Renal cortex interstitium (tissue), 15 donors: ENCODE measurements around the gene TANGO2. TPM values are rescaled to one million over a fixed set of nuclear protein-coding genes. Genes with fewer than 3 reads are reported as not detected.

Experiments used
- DNase-seq, 11 donors: peaks; one replicate each; pipeline ENCODE4 v3.0.0-alpha.2; 2013; ENCODE audit warnings: low read depth in 9 of 11, low spot score in 4 of 11; ENCODE audit errors: extremely low read depth in 1 of 11
- long read RNA-seq, 16 experiments: transcript quantifications; one replicate each; lab custom pipeline, GENCODE V29; 2026
- polyA plus RNA-seq, 3 donors: library from polyadenylated mRNA; unstranded; fragments of 120-200 nt; gene quantifications; one replicate each; pipeline ENCODE4 v1.2.1, GENCODE V29; 2013; ENCODE audit not compliant: insufficient read length in 3 of 3

Gene TANGO2, protein sequence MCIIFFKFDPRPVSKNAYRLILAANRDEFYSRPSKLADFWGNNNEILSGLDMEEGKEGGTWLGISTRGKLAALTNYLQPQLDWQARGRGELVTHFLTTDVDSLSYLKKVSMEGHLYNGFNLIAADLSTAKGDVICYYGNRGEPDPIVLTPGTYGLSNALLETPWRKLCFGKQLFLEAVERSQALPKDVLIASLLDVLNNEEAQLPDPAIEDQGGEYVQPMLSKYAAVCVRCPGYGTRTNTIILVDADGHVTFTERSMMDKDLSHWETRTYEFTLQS
- polyA plus RNA-seq: 10 to 100 TPM in 2 of 3 donors, 1 to 10 TPM in 1; 9.5 to 12.8 (median 11.4) TPM
- long read RNA-seq, donor 1, partial matches to known transcripts: 0 of 3 reads
- long read RNA-seq, donor 1, other reads (novel, unspliced or antisense): 0 of 3 reads
- long read RNA-seq, donor 2: 0 reads
- long read RNA-seq, donor 3: 0 reads
- long read RNA-seq, donor 4, partial matches to known transcripts: 0 of 1 reads
- long read RNA-seq, donor 4, other reads (novel, unspliced or antisense): 0 of 1 reads
- long read RNA-seq, donor 5, partial matches to known transcripts: 0 of 2 reads
- long read RNA-seq, donor 5, other reads (novel, unspliced or antisense): 0 of 2 reads
- long read RNA-seq, donor 6: 0 reads
- long read RNA-seq, donor 7, partial matches to known transcripts: 0 of 3 reads
- long read RNA-seq, donor 7, other reads (novel, unspliced or antisense): 0 of 3 reads
- long read RNA-seq, donor 8, partial matches to known transcripts: 0 of 3 reads
- long read RNA-seq, donor 8, other reads (novel, unspliced or antisense): 0 of 3 reads
- long read RNA-seq, donor 9, partial matches to known transcripts: 0 of 1 reads
- long read RNA-seq, donor 9, other reads (novel, unspliced or antisense): 0 of 1 reads
- long read RNA-seq, donor 10: 0 reads
- long read RNA-seq, donor 11, partial matches to known transcripts: 0 of 1 reads
- long read RNA-seq, donor 11, other reads (novel, unspliced or antisense): 0 of 1 reads
- long read RNA-seq, donor 12, partial matches to known transcripts: 0 of 1 reads
- long read RNA-seq, donor 12, other reads (novel, unspliced or antisense): 0 of 1 reads
- long read RNA-seq, donor 13, partial matches to known transcripts: 0 of 2 reads
- long read RNA-seq, donor 13, other reads (novel, unspliced or antisense): 0 of 2 reads
- long read RNA-seq, donor 14, partial matches to known transcripts: 0 of 1 reads
- long read RNA-seq, donor 14, other reads (novel, unspliced or antisense): 0 of 1 reads
- long read RNA-seq, donor 15: 0 reads
- long read RNA-seq, donor 16, partial matches to known transcripts: 0 of 1 reads
- long read RNA-seq, donor 16, other reads (novel, unspliced or antisense): 0 of 1 reads

- DNase-seq: peak; percentile 70 to 89 (median 83)
These were observed at the start of gene TANGO2 for GRCh38 chr22:20020533-20021195. Gene TANGO2, plus strand, starts transcription at chr22:20021110. Its CDS starts 15,689 bp downstream, at chr22:20036799.

- no peak for DNase-seq
These were observed 49.4 kb upstream of the TANGO2 start for GRCh38 chr22:19971276-19972124.

DNA sequence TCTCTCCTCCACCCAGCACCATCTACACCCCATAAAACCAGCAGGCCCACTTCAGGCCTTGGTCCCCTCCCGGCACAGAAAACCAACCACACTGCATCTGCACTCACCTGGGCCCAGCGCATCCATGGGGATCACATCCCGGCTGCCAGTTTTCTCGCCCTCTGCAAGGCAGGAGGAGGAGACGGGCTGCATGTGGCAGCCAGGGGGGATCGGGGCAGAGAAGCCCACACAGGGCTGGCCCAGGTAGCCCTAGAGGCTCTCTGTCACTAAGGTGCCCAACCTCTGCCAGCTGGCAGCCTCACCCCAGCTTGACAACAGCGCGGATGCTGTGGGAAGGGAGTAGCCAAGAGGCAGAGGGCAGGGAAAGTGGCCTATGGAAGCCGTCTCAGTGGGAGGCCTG, 48.7 kb upstream of the TANGO2 start:
- no peak for DNase-seq

DNA sequence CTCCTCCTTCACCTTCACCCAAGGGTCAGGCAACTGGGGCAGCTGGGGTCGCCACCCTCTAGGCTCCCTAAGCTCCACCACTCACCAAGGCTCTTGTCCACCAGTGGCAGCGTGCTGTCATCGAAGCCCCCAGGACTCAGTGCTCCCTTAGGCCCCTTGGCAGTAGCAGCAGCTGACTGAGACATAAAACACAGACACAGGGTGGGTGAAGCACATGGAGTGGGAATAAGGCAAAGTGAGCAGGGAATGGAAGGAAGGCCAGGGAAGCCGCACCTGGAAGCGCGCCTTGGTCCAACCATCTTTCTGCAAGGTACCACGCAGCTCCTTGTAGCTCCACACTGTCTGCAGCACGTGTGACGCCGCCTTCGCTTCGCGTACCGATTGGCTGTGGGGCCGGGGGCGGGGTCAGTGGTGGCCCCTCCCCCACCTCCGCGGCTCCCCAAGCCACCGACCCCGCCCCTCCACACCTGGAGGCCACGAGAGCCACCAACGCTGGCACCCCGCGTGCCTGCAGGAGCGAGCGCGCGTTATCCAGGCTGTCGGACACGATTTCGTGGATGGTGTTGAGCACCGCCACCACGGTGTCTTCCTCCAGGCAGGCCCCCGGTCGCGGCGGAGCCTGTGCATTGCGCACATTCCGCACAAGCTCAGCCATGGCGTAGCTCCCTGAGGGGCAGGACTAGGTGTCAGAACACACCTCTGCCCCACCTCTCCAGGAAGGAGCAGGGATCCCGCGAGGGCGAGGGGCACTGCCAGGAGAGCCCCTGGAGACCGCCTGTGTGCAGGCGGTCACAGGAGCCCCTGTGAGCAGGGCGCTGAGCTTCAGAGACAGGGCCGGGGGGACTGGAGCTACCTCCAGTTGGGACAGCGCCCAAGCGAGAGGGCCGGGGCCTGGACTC, 48.0 kb upstream of the TANGO2 start:
- DNase-seq: no peak

DNA sequence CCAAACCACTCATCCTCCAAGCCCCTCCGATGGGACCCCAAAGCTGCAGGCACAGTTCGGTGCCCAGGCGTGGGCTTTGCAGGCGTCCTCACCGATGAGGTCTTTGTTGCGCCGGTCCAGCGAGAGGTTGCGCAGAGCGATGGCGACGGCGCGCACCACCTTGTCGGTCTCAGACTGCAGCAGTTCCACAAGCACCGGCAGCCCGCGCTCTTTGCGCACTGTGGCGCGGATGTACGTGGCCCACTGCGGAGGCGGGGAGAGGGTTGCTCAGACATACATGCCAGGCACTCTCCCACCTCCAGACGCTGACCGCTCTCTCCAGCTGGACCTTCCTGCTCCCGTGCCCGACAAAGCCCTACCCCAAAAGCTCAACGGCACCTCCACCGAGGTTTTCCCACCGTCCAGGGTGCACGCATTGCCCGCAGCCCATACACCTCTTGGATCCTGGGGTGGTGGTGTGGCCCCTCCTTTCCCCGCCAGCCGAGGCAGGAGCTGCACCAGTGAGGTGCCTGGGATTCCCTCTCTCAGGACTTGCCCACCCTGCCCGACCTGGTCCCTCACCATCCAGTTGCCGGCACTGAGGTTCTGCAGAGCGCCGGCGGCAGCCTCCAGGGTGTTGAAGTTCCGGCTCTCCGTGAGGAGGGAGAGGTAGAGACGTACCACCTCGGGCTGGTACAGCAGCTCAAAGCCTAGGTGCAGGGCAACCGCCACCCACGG, 47.2 kb upstream of the TANGO2 start:
- DNase-seq: no peak

GRCh38 chr22:19974268-19974861, 46.5 kb upstream of the TANGO2 start:
- peak in 8 of 11 donors; percentile 41 to 78 (median 61) for DNase-seq

- no peak for DNase-seq
These were observed 45.8 kb upstream of the TANGO2 start for GRCh38 chr22:19974935-19975706.

GRCh38 chr22:19975707-19976035, 45.2 kb upstream of the TANGO2 start:
- DNase-seq: no peak

GRCh38 chr22:19976671-19977070, 44.2 kb upstream of the TANGO2 start:
- no peak for DNase-seq

GRCh38 chr22:19977296-19978243, 43.3 kb upstream of the TANGO2 start:
- no peak for DNase-seq

- no peak for DNase-seq
These were observed 42.2 kb upstream of the TANGO2 start for GRCh38 chr22:19978748-19979147.

DNA sequence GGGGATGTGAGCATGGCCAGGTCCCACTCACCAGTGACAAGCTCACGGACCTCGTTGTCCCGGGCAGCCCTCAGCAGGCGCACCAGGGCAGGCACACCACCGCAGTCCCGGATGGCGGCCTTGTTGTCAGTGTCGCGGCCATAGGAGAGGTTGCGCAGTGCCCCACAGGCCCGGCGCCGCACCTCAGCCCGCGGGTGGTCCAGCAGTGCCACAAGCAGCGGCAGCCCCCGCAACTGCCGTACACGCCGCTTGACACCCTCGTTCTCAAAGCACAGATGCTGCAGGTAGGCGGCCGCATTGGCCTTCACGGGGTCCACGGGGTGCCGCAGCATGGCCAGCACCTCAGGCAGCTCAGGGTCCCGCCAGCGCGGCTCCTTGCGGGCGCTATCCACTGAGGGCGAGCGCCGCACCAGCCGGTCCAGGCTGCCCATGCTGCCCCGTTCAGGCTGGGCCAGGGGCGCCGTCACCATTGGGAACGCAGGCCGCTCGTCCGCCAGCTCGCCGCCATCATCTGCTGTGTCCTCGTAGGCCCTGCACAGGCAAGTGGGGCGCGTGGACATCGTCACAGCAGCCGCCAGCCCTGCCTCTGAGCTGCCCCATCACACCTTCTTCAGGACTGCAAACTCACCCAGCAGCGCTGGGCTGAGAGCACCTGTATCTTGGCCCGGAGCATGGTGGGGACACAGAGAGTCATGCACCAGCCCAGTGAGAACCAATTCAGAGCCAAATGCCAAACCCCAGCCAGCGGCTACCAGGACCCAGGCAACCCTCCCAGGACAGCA, 41.0 kb upstream of the TANGO2 start:
- no peak for DNase-seq

- no peak for DNase-seq
These were observed 40.1 kb upstream of the TANGO2 start for GRCh38 chr22:19980766-19981165.
